Liver (tissue), 9 donors: ENCODE measurements around the gene KCNK16. TPM values are rescaled to one million over a fixed set of nuclear protein-coding genes. Genes with fewer than 3 reads are reported as not detected.

Source experiments
- DNase-seq: peaks from one replicate; pipeline ENCODE4 v3.0.0-alpha.2; 2017; ENCODE audit warnings: low spot score
- H3K27ac ChIP-seq, 2 donors: one replicate each; pipeline ENCODE4 v1.7.0; 2013; ENCODE audit warnings: inconsistent platforms in 2 of 2, low read length in 2 of 2, control low read depth in 1 of 2, low read depth in 1 of 2, mild to moderate bottlenecking in 1 of 2
- H3K27me3 ChIP-seq, 4 donors: one replicate each; pipeline versions ENCODE4 v1.6.1 to v1.7.0; 2013; ENCODE audit warnings: low read length in 3 of 4, inconsistent platforms in 1 of 4, mild to moderate bottlenecking in 1 of 4, moderate library complexity in 1 of 4; ENCODE audit not compliant: control insufficient read depth in 4 of 4, insufficient read depth in 4 of 4
- H3K36me3 ChIP-seq, 4 donors: one replicate each; pipeline versions ENCODE4 v1.6.1 to v1.7.0; 2013; ENCODE audit warnings: low read length in 3 of 4, mild to moderate bottlenecking in 3 of 4, low read depth in 1 of 4, moderate library complexity in 1 of 4; ENCODE audit not compliant: control insufficient read depth in 4 of 4, insufficient read depth in 3 of 4
- H3K4me1 ChIP-seq, 4 donors: one replicate each; pipeline versions ENCODE4 v1.6.1 to v1.7.0; 2013; ENCODE audit warnings: low read length in 3 of 4, mild to moderate bottlenecking in 3 of 4, moderate library complexity in 1 of 4; ENCODE audit not compliant: control insufficient read depth in 4 of 4, insufficient read depth in 4 of 4
- H3K4me3 ChIP-seq, 3 donors: one replicate each; pipeline versions ENCODE4 v1.6.1 to v1.7.0; 2013; ENCODE audit warnings: low read length in 3 of 3, control low read depth in 1 of 3, low read depth in 1 of 3, mild to moderate bottlenecking in 1 of 3
- H3K9ac ChIP-seq, 2 donors: one replicate each; pipeline ENCODE4 v1.7.0; 2013; ENCODE audit warnings: low read length in 2 of 2, mild to moderate bottlenecking in 2 of 2, moderate library complexity in 2 of 2, control low read depth in 1 of 2, low read depth in 1 of 2
- H3K9me3 ChIP-seq, 4 donors: one replicate each; pipeline versions ENCODE4 v1.6.1 to v1.7.0; 2013; ENCODE audit warnings: low read length in 3 of 4; ENCODE audit not compliant: control insufficient read depth in 4 of 4
- FOXA1 ChIP-seq: IDR thresholded peaks from 2 replicates; pipeline ENCODE4 v1.6.1; 2016; ENCODE audit warnings: antibody characterized with exemption
- FOXA2 ChIP-seq: IDR thresholded peaks from 2 replicates; pipeline ENCODE4 v1.6.1; 2016; ENCODE audit warnings: antibody characterized with exemption
- GABPA ChIP-seq, 2 donors: IDR thresholded peaks in 1 of 2; conservative IDR thresholded peaks in 1 of 2; 2 replicates each; pipeline ENCODE4 v1.6.1; 2016; ENCODE audit warnings: antibody characterized with exemption in 2 of 2, mild to moderate bottlenecking in 1 of 2, moderate library complexity in 1 of 2
- HNF4A ChIP-seq, 2 donors: conservative IDR thresholded peaks; 2 replicates each; pipeline ENCODE4 v1.6.1; 2016; ENCODE audit warnings: antibody characterized with exemption in 2 of 2, mild to moderate bottlenecking in 2 of 2
- HNF4G ChIP-seq: IDR thresholded peaks from 2 replicates; pipeline ENCODE4 v1.6.1; 2016; ENCODE audit warnings: antibody characterized with exemption
- JUND ChIP-seq, 2 donors: IDR thresholded peaks; 2 replicates each; pipeline ENCODE4 v1.6.1; 2016; ENCODE audit warnings: antibody characterized with exemption in 2 of 2
- NR2F2 ChIP-seq: IDR thresholded peaks from 2 replicates; pipeline ENCODE4 v1.6.1; 2016; ENCODE audit warnings: antibody characterized with exemption
- RAD21 ChIP-seq, 2 donors: IDR thresholded peaks; 2 replicates each; pipeline ENCODE4 v1.6.1; 2016; ENCODE audit warnings: antibody characterized with exemption in 2 of 2, mild to moderate bottlenecking in 2 of 2
- RXRA ChIP-seq, 2 donors: IDR thresholded peaks; 2 replicates each; pipeline ENCODE4 v1.6.1; 2017 to 2018; ENCODE audit warnings: antibody characterized with exemption in 2 of 2, mild to moderate bottlenecking in 1 of 2
- TAF1 ChIP-seq: conservative IDR thresholded peaks from 2 replicates; pipeline ENCODE4 v1.6.1; 2016; ENCODE audit warnings: antibody characterized with exemption, mild to moderate bottlenecking
- YY1 ChIP-seq: IDR thresholded peaks from 2 replicates; pipeline ENCODE4 v1.6.1; 2016; ENCODE audit warnings: antibody characterized with exemption, mild to moderate bottlenecking
- WGBS: extraction: QIAGEN DNeasy Blood & Tissue Kit; methylation state at CpG from one replicate; pipeline ENCODE4 v1.1.7; 2013; 5-methylcytosine and 5-hydroxymethylcytosine counted together
- polyA plus RNA-seq, 2 donors: library from polyadenylated mRNA; stranded (reverse) in 1 of 2; unstranded in 1 of 2; fragments of 200-250 nt in 1 of 2; fragments of >200 nt in 1 of 2; fragmentation: Nextera tagmentation in 1 of 2; extraction: Ambion mirVana in 1 of 2; gene quantifications; one replicate each; pipeline versions ENCODE4 v1.2.1 to v1.2.3, GENCODE V29; 2013 to 2015
- total RNA-seq, 2 donors: library from RNA; depleted of rRNA; stranded (reverse); fragments of >200 nt; gene quantifications; one replicate each; pipeline ENCODE4 v1.2.3, GENCODE V29; 2014
- TF ChIP-seq, protein P1 (sequence below): IDR thresholded peaks from 2 replicates; pipeline ENCODE4 v1.6.1; 2016; ENCODE audit warnings: antibody characterized with exemption
- TF ChIP-seq, protein P2 (sequence below): IDR thresholded peaks from 2 replicates; pipeline ENCODE4 v1.6.1; 2016; ENCODE audit warnings: antibody characterized with exemption
- TF ChIP-seq, protein P3 (sequence below): fragments of 150-350 bp; IDR thresholded peaks from 2 replicates; pipeline ENCODE4 v1.5.1; 2017; ENCODE audit warnings: improper control_type of control experiment, low read depth, low read length; ENCODE audit not compliant: missing input control
- donor health status: healthy.
- donor health status: healthy.
- donor health status: healthy.
- donor health status: healthy.
- donor health status: healthy.

The KCNK16 gene
- total and polyA plus RNA-seq, 4 donors, result not detected

DNA sequence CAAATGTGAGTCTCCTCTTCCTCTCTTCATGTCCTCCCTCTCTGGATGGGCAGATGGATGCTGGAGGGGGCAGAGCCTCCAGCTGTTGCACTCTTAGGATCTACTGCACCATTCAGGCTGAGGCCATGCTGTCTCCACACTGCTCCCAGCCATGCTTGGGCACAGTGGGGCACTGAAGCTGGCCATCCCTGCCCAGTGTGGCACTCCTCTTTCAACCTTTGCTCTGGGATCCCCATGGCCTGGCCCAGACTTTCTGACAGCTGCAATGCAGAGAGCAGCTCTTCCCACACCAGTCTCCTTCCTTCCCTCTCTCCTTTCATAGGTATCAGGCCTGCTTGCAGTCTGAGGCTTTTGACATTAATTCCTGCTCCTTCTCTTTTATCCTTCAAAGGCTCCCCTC, 17.6 kb downstream of the KCNK16 start:
- Histone ChIP-seq H3K9ac (no peak overlapping the region), H3K4me3 (no peak overlapping the region), H3K27me3 (no peaks in the 10 kb centered on the region), H3K9me3 (no peaks in the 10 kb centered on the region), H3K4me1 (peaks cover 0 to 10% (median 7%) of the 10 kb centered on the region in 4 donors), H3K36me3 (no peaks in the 10 kb centered on the region), H3K27ac (no peak overlapping the region)
- DNase-seq, result no peak
- TF ChIP-seq RXRA (IDR thresholded peaks at IDR 0.05), result no peak
- TF ChIP-seq RAD21 (IDR thresholded peaks at IDR 0.05), result no peak
- no peak for TF ChIP-seq TAF1

DNA sequence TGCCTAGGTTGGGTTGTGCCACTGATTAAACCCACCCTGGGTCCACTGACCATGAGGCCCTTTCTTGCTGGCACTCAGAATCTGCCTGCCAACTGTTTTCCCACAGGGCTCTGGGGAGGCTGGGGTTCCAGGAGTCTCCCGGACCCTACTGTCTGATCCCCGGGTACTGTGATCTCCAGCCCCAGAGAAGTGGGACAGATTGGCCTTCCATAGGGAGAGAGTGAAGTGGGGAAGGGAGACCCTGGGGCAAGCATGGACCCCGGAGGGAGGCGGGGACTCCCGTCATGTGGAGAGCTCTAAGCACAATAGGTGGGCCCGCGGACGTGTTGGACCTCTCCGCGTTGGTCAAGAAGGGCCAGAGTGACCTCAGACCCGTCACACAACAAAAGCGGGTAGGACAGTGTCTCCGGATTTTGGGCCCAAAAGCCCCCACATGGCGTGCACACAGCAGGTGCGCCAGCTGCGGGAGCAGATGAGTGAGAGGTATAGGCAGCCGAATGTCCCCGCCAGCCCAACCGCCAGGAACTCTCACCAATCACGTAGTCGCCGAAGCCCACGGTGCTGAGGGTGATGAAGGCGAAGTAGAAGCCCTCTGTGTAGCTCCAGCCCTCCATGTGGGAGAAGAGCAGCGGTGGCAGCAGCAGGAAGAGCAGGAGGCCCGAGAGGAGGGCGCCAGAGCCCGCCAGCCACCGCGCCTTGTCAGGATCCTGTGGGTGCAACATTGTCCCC, 18.9 kb downstream of the KCNK16 start:
- Histone ChIP-seq H3K4me1 (peaks cover 1 to 14% (median 8%) of the 10 kb centered on the region in 4 donors), H3K9me3 (no peaks in the 10 kb centered on the region), H3K36me3 (no peaks in the 10 kb centered on the region), H3K4me3 (no peak overlapping the region), H3K27ac (no peak overlapping the region), H3K27me3 (no peaks in the 10 kb centered on the region), H3K9ac (no peak overlapping the region)
- 87% methylated on average over 30 of the region's 30 CpGs for WGBS
- DNase-seq, result no peak
- no peak for TF ChIP-seq YY1
- TF ChIP-seq RXRA (IDR thresholded peaks at IDR 0.05), result no peak
- no peak for TF ChIP-seq JUND (IDR thresholded peaks at IDR 0.05)
- no peak for TF ChIP-seq TAF1
- TF ChIP-seq HNF4A (conservative IDR thresholded peaks at IDR 0.05), result no peak
- TF ChIP-seq FOXA1, result no peak
- TF ChIP-seq, protein P1, sequence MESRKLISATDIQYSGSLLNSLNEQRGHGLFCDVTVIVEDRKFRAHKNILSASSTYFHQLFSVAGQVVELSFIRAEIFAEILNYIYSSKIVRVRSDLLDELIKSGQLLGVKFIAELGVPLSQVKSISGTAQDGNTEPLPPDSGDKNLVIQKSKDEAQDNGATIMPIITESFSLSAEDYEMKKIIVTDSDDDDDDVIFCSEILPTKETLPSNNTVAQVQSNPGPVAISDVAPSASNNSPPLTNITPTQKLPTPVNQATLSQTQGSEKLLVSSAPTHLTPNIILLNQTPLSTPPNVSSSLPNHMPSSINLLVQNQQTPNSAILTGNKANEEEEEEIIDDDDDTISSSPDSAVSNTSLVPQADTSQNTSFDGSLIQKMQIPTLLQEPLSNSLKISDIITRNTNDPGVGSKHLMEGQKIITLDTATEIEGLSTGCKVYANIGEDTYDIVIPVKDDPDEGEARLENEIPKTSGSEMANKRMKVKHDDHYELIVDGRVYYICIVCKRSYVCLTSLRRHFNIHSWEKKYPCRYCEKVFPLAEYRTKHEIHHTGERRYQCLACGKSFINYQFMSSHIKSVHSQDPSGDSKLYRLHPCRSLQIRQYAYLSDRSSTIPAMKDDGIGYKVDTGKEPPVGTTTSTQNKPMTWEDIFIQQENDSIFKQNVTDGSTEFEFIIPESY, result no peak
- TF ChIP-seq, protein P2, sequence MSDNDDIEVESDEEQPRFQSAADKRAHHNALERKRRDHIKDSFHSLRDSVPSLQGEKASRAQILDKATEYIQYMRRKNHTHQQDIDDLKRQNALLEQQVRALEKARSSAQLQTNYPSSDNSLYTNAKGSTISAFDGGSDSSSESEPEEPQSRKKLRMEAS, result no peak
- no peak for TF ChIP-seq RAD21 (IDR thresholded peaks at IDR 0.05)
- TF ChIP-seq HNF4G, result no peak
- no peak for TF ChIP-seq GABPA (IDR thresholded peaks at IDR 0.05 in 1 of 2, conservative IDR thresholded peaks at IDR 0.05 in 1 of 2)
- no peak for TF ChIP-seq NR2F2
- TF ChIP-seq FOXA2, result no peak
- TF ChIP-seq, protein P3, sequence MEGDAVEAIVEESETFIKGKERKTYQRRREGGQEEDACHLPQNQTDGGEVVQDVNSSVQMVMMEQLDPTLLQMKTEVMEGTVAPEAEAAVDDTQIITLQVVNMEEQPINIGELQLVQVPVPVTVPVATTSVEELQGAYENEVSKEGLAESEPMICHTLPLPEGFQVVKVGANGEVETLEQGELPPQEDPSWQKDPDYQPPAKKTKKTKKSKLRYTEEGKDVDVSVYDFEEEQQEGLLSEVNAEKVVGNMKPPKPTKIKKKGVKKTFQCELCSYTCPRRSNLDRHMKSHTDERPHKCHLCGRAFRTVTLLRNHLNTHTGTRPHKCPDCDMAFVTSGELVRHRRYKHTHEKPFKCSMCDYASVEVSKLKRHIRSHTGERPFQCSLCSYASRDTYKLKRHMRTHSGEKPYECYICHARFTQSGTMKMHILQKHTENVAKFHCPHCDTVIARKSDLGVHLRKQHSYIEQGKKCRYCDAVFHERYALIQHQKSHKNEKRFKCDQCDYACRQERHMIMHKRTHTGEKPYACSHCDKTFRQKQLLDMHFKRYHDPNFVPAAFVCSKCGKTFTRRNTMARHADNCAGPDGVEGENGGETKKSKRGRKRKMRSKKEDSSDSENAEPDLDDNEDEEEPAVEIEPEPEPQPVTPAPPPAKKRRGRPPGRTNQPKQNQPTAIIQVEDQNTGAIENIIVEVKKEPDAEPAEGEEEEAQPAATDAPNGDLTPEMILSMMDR, result no peak
